ENCODE data around the gene DUS2.

The DUS2 gene

GRCh38 chr16:68076560-68076959 is 53.5 kb downstream of the DUS2 start:
- DNase-seq (ENCODE audit: low spot score in 2 of 2): no peak
- Mint-ChIP-seq H3K4me1 (peaks cover 83% of the 10 kb centered on the region), H3K27me3 (no peaks in the 10 kb centered on the region), H3K4me3 (peak overlapping the region; percentile 70), H3K9me3 (no peaks in the 10 kb centered on the region), H3K27ac (ENCODE audit: low read depth) (no peak overlapping the region), H3K36me3 (ENCODE audit: insufficient read depth) (peaks cover 10% of the 10 kb centered on the region)
- ATAC-seq (replicated peaks; ENCODE audit: extremely low read depth, poor library complexity, severe bottlenecking): no peak

GRCh38 chr16:68077866-68078700 is 55.0 kb downstream of the DUS2 start:
- Mint-ChIP-seq H3K27ac (ENCODE audit: low read depth) (peak overlapping the region; percentile 91), H3K4me3 (peak overlapping the region; percentile 44), H3K4me1 (peaks cover 84% of the 10 kb centered on the region), H3K27me3 (no peaks in the 10 kb centered on the region), H3K9me3 (no peaks in the 10 kb centered on the region), H3K36me3 (ENCODE audit: insufficient read depth) (peaks cover 10% of the 10 kb centered on the region)
- no peak for DNase-seq (ENCODE audit: low spot score in 2 of 2)
- no peak for ATAC-seq (replicated peaks; ENCODE audit: extremely low read depth, poor library complexity, severe bottlenecking)

DNA sequence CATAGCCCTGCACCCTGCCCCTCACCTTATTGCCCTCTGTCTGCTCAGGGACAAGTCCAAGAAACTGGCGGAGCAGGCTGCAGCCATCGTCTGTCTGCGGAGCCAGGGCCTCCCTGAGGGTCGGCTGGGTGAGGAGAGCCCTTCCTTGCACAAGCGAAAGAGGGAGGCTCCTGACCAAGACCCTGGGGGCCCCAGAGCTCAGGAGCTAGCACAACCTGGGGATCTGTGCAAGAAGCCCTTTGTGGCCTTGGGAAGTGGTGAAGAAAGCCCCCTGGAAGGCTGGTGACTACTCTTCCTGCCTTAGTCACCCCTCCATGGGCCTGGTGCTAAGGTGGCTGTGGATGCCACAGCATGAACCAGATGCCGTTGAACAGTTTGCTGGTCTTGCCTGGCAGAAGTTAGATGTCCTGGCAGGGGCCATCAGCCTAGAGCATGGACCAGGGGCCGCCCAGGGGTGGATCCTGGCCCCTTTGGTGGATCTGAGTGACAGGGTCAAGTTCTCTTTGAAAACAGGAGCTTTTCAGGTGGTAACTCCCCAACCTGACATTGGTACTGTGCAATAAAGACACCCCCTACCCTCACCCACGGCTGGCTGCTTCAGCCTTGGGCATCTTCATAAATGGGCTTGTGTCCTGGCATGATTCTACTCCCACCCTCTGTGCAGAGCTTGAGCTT is 55.8 kb downstream of the DUS2 start:
- H3K27me3 Mint-ChIP-seq: no peaks in the 10 kb centered on the region
- H3K4me3 Mint-ChIP-seq: peak overlapping the region; percentile 67
- no peaks in the 10 kb centered on the region for H3K9me3 Mint-ChIP-seq
- peak overlapping the region; percentile 91 for H3K27ac Mint-ChIP-seq (ENCODE audit: low read depth)
- DNase-seq (ENCODE audit: low spot score in 2 of 2): no peak
- peaks cover 88% of the 10 kb centered on the region for H3K4me1 Mint-ChIP-seq
- H3K36me3 Mint-ChIP-seq (ENCODE audit: insufficient read depth): peaks cover 10% of the 10 kb centered on the region
- no peak for ATAC-seq (replicated peaks; ENCODE audit: extremely low read depth, poor library complexity, severe bottlenecking)

DNA sequence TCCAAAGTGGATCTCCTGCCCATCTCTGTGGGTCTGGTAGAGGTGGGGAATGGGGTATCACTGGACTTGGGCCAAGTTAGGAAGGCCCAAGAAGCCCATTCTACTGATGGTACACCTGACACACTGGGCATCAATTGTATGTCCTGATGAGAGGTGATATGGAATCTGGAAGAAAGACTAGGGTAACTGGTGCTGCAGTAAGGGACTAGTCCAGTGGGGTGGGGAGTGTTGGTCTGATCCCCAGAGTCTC is 56.2 kb downstream of the DUS2 start:
- Mint-ChIP-seq H3K4me1 (peaks cover 88% of the 10 kb centered on the region), H3K27me3 (no peaks in the 10 kb centered on the region), H3K27ac (ENCODE audit: low read depth) (peak overlapping the region; percentile 91), H3K9me3 (no peaks in the 10 kb centered on the region), H3K4me3 (peak overlapping the region; percentile 67), H3K36me3 (ENCODE audit: insufficient read depth) (peaks cover 10% of the 10 kb centered on the region)
- DNase-seq (ENCODE audit: low spot score in 2 of 2) (no peak), ATAC-seq (replicated peaks; ENCODE audit: extremely low read depth, poor library complexity, severe bottlenecking) (no peak)

DNA sequence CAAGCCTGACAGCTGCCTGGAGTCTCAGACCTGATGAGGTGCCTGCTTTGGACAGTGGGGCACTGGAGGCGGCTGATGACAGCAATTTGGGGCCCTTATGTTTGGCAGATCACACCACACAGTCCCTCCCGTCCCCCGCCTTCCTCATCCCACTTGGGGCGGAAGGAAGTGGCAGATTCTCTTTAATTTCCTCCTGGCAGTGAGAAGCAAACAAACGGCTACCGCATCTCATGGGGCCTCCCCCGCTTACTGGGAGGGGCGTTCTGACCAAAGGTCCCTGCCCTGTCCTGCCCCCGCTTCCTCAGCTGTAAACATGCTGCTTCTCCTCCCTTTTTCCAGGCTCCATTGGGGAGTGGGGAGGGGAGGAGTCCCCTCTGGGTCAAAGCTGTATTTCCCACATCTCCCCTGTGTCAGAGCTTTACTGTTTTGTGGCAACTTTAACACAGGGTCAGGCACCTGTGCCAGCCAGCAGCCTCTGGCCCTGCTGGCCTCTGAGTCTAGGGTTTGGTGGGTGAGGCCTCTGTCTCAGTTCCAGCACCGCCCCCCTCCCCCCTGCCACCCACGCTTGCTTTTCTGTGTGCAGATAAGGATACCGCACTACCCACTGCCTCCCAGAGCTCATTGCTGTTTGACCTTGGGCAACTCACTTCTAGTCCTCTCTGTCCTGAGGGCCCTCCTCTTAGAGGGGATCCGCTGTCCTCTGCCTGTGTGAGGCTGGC is 56.7 kb downstream of the DUS2 start:
- DNase-seq (ENCODE audit: low spot score in 2 of 2) (peak; percentile 53 to 60), ATAC-seq (replicated peaks; ENCODE audit: extremely low read depth, poor library complexity, severe bottlenecking) (peak; percentile 52)
- no peaks in the 10 kb centered on the region for H3K27me3 Mint-ChIP-seq
- peak overlapping the region; percentile 91 for H3K27ac Mint-ChIP-seq (ENCODE audit: low read depth)
- peaks cover 7% of the 10 kb centered on the region for H3K36me3 Mint-ChIP-seq (ENCODE audit: insufficient read depth)
- H3K9me3 Mint-ChIP-seq: no peaks in the 10 kb centered on the region
- peak overlapping the region; percentile 67 for H3K4me3 Mint-ChIP-seq
- H3K4me1 Mint-ChIP-seq: peaks cover 85% of the 10 kb centered on the region

DNA sequence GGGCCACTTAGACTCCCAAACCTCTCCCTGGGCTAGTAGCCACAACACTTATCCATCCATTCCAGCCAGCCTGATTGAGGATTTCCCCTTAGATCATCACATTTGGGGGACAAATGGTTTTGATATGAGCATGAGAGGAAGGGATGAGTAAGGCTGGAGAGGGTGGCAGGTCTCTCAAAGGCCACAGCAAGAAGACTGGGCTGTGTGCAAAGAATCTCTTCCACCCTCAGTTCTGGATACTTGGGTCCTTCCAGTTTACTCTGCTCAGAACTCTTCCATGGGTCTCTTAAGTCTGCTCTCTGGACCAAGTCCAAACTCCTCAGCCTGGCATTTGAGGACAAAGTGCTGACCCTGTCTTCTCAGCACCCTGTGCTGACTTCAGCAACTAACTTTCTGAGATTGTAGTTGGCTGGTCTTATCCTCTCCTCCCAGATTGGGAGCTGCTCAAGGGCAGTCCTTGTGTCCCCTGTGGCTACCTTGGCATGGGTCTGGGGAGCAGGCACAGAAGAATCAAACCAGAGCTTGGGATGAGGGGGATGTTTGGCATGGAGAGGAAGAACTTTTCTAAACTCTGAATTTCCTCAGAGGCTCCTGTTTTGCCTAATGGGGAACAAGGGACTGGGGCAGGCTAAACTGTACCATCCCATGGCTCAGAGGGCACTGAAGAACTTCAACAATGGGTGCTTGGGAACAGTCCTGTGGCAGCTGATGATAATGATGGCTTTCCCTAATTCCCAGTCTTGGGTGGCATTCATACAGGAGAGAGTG is 59.0 kb downstream of the DUS2 start:
- Mint-ChIP-seq H3K27ac (ENCODE audit: low read depth) (peak overlapping the region; percentile 55), H3K36me3 (ENCODE audit: insufficient read depth) (peaks cover 7% of the 10 kb centered on the region), H3K9me3 (no peaks in the 10 kb centered on the region), H3K4me3 (peak overlapping the region; percentile 26), H3K4me1 (peaks cover 74% of the 10 kb centered on the region), H3K27me3 (no peaks in the 10 kb centered on the region)
- no peak for ATAC-seq (replicated peaks; ENCODE audit: extremely low read depth, poor library complexity, severe bottlenecking)
- no peak for DNase-seq (ENCODE audit: low spot score in 2 of 2)

DNA sequence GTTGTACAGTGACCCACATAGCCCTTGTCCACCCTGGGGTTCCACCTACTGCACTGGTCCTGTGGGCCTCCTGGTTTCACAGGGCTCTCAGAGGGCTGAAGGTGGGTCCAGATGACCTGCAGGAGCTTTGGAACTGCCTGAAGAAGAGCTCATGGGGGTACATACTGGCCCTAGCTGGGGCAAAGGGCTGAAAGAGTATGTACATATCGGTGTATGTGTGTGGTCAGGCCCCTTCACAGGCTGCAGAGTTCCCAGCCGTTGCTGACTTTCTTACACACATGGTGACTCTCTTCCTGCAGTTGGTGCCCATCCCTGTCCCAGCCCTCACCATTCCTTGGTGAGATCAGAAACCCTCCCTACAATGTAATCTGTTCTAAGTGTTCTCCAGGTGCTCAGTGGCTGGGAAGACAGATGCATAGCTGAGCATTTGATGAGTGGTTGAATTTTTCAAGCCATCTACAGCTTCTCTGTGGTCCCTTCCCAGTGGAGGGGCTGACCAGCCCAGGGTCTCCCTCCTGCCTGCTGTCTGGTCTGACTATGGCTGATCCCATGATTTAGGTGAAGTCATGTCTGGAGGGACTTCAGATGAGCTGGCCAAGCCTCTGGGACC is 59.6 kb downstream of the DUS2 start:
- H3K27ac Mint-ChIP-seq (ENCODE audit: low read depth): peak overlapping the region; percentile 29
- DNase-seq (ENCODE audit: low spot score in 2 of 2) (no peak), ATAC-seq (replicated peaks; ENCODE audit: extremely low read depth, poor library complexity, severe bottlenecking) (no peak)
- no peaks in the 10 kb centered on the region for H3K27me3 Mint-ChIP-seq
- no peaks in the 10 kb centered on the region for H3K9me3 Mint-ChIP-seq
- H3K4me1 Mint-ChIP-seq: peaks cover 76% of the 10 kb centered on the region
- peaks cover 5% of the 10 kb centered on the region for H3K36me3 Mint-ChIP-seq (ENCODE audit: insufficient read depth)
- peak overlapping the region; percentile 87 for H3K4me3 Mint-ChIP-seq

DNA sequence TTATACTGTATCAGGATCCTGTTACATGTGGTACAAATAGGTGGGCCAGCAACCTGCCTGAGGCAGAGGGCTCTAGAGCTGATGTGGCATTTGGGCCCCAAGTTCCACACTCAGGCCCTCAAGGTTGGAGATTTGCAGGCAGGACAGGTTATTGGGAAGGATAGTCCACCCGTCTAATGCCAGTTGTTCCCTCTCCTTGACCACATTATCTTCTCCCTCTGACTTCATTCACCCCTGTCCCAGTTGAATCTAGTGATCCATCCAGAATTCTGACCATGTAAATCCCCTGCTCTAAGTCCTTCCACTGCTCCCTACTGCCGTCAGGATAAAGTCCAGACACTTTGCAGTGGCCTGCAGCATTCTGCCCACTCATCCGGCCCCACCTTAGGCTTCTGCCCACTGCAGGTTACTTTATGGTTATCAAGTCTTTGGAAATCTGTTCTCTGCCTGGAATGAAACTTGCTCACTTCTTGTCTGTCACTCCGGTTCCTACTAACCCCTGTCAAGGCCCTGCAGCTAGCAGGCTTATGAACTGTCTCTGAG is 60.2 kb downstream of the DUS2 start:
- Mint-ChIP-seq H3K9me3 (no peaks in the 10 kb centered on the region), H3K4me1 (peaks cover 72% of the 10 kb centered on the region), H3K27me3 (no peaks in the 10 kb centered on the region), H3K27ac (ENCODE audit: low read depth) (peak overlapping the region; percentile 40), H3K36me3 (ENCODE audit: insufficient read depth) (peaks cover 3% of the 10 kb centered on the region), H3K4me3 (peak overlapping the region; percentile 87)
- ATAC-seq (replicated peaks; ENCODE audit: extremely low read depth, poor library complexity, severe bottlenecking): no peak
- DNase-seq (ENCODE audit: low spot score in 2 of 2): no peak

DNA sequence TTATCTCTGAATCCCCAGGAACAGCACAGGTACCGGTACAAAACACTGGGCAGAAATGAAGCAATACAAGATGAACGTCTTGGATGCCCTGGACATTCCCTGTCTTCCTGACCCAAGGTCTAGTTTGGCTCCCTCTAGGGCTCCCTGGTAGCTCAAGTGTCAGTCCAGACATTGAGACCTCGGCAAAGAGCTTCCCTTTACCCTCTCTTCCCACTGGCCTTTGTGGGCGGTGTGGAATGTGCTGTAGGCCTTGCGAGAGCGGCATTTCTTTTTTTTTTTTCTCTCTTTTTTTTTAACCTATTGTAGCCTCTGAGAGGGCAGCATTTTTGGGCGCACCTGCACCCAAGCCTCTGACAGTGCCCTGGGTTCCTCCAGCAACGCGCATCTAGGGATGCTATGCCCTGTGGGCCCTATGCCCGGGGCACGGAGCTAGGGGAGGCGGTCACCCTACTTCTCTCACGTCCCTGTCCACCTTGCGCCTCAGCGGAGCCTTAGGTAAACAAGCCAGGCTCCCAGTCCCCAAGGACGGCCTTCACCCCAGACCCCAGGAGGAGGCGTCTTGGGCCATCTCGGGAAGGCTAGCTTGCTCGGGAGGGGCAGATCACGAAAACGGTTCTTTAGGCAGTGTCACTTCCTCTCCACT is 60.9 kb downstream of the DUS2 start:
- ATAC-seq (replicated peaks; ENCODE audit: extremely low read depth, poor library complexity, severe bottlenecking) (no peak), DNase-seq (ENCODE audit: low spot score in 2 of 2) (no peak)
- Mint-ChIP-seq H3K4me1 (peaks cover 71% of the 10 kb centered on the region), H3K36me3 (ENCODE audit: insufficient read depth) (peaks cover 5% of the 10 kb centered on the region), H3K9me3 (no peaks in the 10 kb centered on the region), H3K27ac (ENCODE audit: low read depth) (peak overlapping the region; percentile 59), H3K4me3 (peak overlapping the region; percentile 87), H3K27me3 (no peaks in the 10 kb centered on the region)

DNA sequence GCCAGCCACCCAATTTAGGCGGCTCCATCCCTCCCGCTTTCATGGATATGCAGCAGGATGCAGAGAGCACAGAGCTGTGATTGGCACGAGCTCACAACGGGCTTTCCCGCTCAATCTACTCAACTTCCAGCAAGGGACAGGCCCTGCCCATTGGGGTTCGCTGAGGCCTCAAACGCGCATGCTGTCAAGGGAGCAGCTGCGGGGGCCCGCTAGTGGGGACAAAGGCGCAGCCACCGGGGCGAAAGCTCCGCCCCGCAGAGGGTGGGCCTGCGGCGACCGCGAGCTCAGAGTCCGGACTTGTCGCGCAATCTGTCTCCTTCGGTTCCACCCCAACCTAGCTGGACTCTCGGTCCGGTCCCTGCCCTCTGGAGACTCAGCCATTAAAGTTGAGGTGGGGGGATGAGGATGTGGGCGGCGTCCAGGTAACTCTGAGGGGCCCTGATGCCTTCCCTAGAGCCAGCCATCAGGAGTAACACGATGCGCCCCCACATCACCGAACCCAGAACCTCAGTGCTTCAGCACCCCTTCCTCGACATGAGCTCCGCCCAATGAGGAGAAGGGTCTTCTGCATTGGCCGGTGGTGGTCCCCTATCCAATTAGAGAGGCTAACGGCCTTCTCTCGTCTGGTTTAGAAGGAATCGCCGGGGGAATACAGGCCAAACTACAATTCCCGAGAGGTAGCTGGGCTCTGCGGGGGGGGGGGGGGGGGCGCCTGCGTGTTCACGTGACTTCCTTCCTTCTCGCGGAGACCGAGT is 61.6 kb downstream of the DUS2 start:
- Mint-ChIP-seq H3K9me3 (no peaks in the 10 kb centered on the region), H3K36me3 (ENCODE audit: insufficient read depth) (peaks cover 5% of the 10 kb centered on the region), H3K27me3 (no peaks in the 10 kb centered on the region), H3K4me1 (peaks cover 71% of the 10 kb centered on the region), H3K4me3 (peak overlapping the region; percentile 87), H3K27ac (ENCODE audit: low read depth) (peak overlapping the region; percentile 59)
- ATAC-seq (replicated peaks; ENCODE audit: extremely low read depth, poor library complexity, severe bottlenecking) (peak; percentile 51), DNase-seq (ENCODE audit: low spot score in 2 of 2) (peak; percentile 73 to 76)

Data from central memory CD8-positive, alpha-beta T cell (primary cell).